HT-29 (cell line): Measurements from ENCODE around the gene EXOC7. TPM values are rescaled to one million over a fixed set of nuclear protein-coding genes. Genes with fewer than 3 reads are reported as not detected.

Experiments
- DNase-seq: peaks from one replicate; pipeline ENCODE4 v3.0.0-alpha.2; 2015; ENCODE audit warnings: low spot score
- small RNA-seq: library from RNA; depleted of rRNA; stranded (forward); fragments of <200 nt; gene quantifications from one replicate; pipeline ENCODE3, GENCODE V24; 2014
- total RNA-seq: library from RNA; depleted of rRNA; stranded (reverse); fragments of >200 nt; shearing (Covaris generic); gene quantifications from 2 replicates; pipeline ENCODE4 v1.2.3, GENCODE V29; 2014; rRNA removed

EXOC7 gene
- total RNA-seq, 1 experiment from 2014 or later: 99.4 TPM

DNA sequence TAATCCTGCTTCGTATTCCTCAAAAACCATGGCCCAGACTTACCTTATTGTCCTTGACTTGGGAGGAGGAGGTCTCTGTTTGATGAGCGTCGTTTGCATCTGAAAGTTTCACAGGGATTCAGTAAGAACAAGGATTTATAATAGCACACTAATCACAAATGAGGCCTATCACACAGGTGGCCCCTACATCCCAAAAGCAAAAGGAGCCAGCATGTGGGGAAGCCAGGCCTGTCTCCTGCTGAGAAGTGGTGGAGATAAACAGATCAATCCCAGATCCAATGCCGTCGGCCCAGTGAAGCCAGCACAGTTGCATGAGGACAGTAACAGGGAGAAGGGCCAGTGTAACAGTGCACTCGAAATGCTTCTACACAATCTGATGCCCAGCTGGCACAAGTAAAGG is 63.2 kb downstream of the EXOC7 start:
- DNase-seq: no peak

DNA sequence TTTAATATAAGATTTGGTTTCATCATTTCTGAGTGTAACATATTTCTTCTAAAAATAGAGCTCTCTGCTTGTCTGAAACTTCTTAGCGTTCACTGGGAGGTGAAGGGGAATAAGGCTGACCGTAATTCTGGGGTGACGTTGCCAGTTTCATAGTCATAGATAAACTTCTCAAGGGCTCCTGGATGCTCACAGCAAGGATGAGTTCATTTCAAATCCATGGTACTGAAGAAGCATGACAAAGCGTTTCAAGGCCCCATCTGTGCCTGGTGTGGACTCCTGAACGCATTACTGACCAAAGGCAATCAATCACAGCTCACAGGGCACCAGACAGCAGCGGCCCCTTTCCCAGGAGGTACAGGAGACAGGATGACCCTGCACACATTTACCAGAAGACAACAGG is 64.5 kb downstream of the EXOC7 start:
- DNase-seq: no peak

DNA sequence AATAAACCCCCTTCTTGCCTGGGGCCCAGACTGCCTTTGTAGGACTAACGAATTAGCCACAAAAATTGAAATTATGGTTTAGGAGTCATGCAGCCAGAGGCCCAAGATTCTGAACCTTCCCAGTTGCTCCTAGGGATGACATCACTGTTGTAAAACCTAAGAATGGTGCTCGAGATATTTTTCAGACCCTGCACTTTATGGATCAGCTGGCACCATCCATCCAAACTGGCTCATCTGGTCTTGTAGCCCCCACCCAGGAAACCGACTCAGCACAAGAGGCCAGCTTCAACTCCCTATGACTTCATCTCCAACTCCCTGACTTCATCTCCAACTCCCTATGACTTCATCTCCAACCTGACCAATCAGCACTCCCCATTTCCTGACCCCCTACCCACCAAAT is 65.5 kb downstream of the EXOC7 start:
- no peak for DNase-seq

DNA sequence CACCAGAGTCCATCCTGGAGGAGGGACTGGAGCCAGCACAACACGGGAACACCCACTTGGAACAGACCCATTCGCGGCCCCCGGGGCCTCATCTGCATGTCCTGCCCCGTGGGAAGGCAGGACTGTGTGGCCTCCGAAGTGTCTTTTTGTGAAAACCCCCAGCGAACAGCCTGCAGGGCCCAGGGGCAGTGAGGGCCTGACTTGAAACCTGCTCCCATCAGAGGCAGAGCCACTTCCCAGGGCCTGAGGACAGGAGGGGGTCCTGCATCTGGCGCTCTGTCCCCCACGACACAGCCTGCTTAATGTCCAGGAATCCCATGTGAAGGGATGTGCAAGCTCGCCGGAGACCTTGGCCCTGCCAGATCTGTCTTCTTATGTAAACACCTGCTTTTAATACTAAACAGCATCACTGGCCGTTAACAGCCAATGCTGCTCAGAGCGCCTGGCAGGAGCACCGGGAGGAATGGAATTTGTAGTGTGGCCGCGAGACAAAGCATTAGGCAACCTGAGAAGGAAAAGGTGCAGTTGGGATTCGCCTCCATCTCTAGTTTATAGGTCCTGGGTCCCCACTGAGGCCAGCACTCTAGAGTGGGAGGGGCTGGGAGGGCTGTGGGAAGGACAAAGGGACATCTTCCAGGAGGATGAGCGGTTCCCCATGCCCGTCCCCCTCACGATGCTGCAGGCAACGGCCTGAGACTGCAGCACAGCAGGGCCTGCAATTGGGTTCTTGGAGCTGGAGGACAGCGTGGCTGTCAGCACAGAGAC is 66.9 kb downstream of the EXOC7 start:
- no peak for DNase-seq

DNA sequence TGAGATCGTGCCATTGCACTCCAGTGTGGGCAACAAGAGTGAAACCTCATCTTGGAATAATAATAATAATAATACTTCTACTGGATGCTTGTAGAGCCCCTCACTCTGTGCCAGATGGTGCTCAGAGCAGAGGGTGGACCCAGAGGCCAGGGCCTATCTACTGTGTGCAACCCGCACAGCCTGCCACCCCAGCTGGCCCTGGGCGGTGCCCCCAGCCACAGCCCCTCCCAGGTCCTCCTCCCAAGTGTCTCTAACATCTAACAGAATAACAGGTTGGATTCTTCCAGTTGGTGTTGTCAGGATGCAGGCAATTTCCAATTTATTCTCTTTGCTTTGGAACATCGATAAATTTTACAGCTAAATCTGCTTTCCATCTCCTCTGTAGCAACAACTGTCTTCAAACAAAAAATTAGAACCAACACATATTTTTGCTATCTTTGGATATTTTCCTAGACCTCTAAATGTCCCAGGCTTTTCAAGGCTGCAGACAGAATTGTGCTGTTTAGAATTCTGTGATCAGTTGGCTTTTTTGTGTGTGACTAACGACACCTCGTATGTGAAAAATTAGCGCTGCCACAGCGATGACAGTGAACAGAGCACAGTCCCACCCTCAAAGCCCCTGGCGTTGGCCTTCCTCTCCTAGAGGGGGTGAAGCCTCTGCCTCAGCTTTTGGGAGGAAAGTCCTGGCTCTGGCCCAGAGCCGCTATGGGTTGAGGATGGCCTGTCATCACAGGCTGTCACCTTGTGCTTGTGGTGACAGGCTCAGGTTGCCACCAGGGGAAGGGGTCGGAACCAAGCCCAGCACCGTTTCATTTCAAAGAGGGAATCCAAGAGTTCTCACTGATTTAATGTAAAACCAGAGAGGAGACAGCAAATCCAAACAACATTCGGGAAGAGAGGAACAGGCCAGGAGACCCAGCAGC is 68.9 kb downstream of the EXOC7 start:
- DNase-seq: no peak

DNA sequence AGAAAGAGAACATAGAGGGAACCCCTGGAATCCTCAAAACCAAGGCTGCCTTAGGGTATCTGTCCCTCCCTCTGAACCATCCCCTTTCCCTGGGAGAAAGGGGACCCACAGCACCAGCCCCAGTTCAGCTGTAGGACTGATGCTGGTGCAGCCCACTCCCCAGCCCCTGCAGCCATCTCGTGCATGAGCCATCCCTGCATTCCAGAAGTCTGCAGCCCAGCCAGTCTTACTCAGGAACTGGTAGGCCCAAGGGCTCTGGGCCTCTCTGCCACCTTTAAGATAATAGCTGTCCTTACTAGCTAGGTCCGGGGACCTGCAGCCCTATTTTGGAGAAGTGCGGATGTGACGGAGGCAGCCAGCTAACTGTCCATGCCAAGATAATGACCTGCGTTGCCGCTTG is 70.4 kb downstream of the EXOC7 start:
- DNase-seq: no peak

DNA sequence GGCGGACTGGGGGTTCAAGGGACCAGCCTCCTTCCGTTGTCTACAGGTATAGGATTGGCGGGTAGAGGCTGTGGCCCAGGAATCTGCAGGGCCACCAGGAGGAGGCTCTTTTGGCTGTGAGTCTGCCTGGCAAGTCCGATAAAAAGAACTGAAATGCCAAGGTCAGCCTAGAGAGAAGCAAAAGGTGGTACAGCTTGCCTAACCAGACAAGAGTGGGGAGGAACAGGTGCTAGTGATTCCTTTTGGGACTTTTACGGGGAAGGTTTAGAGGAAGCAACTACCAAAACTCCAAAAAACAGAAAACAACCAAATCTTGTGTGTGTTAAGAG is 70.8 kb downstream of the EXOC7 start:
- DNase-seq: no peak

DNA sequence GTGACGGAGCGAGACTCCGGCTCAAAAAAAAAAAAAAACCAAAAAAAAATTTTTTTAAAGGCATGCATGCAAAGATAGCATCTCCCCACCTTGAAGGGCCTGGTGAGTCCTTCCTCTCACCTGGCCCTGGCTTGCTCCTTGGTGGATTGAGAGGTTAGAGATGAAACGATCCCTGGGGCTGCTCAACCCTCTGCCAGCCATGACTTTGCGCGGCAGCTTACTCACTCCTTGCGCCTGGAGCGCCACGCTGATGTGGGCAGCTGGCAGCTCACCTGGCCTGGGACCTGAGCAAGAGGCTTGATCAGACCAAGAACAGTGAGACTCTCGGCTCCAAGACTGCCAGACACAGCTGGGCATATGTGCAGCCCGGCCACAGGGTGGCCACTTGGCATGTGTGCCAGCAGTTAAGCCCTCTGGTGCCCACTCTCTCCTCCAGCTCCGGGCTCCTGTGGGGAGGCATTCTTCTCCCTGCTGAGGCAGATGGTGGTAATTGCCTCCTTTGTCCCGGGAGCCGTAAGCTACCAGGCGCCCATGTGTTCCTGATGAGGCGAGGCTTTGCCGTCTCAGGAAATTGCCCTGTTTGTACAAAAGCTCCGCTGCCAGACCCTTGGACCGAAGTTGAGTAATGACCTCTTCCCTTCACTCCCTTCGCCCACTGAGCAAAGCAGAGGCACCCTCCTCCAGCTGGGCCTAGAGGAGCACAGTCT is 71.4 kb downstream of the EXOC7 start:
- peak; percentile 57 for DNase-seq

Small RNA genes lying within 50 kb of the gene (small RNA-seq; reads per million reads assigned to genes)
- gene MIR6868: not detected

Other genes starting within 250 kb of the EXOC7 start
- gene WBP2, start 248.5 kb downstream of the EXOC7 start, total RNA-seq: 26.8 and 30.9 TPM in 2 replicates
- 65.7 and 69.5 TPM in 2 replicates for gene TRIM47, start 225.2 kb downstream of the EXOC7 start, total RNA-seq
- gene TRIM65, start 206.8 kb downstream of the EXOC7 start, total RNA-seq: 20.2 and 29.2 TPM in 2 replicates
- 85.7 and 92.3 TPM in 2 replicates for gene MRPL38, start 198.9 kb downstream of the EXOC7 start, total RNA-seq
- gene FBF1, start 162.7 kb downstream of the EXOC7 start, total RNA-seq: 7.4 and 13.1 TPM in 2 replicates
- 32.1 and 46.5 TPM in 2 replicates for gene ACOX1, start 124.6 kb downstream of the EXOC7 start, total RNA-seq
- 48.6 and 56.2 TPM in 2 replicates for gene TEN1, start 124.5 kb downstream of the EXOC7 start, total RNA-seq
- 9.5 and 11.5 TPM in 2 replicates for gene CDK3, start 102.9 kb downstream of the EXOC7 start, total RNA-seq
- 40.1 and 42.1 TPM in 2 replicates for gene EVPL, start 76.5 kb downstream of the EXOC7 start, total RNA-seq
- gene SRP68, start 31.3 kb downstream of the EXOC7 start, total RNA-seq: 21.3 and 23.9 TPM in 2 replicates
- gene GALR2, start 29.0 kb downstream of the EXOC7 start, total RNA-seq: 1.1 and 2.1 TPM in 2 replicates
- gene ZACN, start 24.6 kb downstream of the EXOC7 start, total RNA-seq: not detected in 2 replicates
- 2.0 and 3.4 TPM in 2 replicates for gene FOXJ1, start 37.5 kb upstream of the EXOC7 start, total RNA-seq
- 1.3 and 3.9 TPM in 2 replicates for gene RNF157, start 136.7 kb upstream of the EXOC7 start, total RNA-seq
- 63.7 and 72.5 TPM in 2 replicates for gene UBALD2, start 161.6 kb upstream of the EXOC7 start, total RNA-seq
- gene QRICH2, start 204.5 kb upstream of the EXOC7 start, total RNA-seq: 0.05 and 0.18 TPM in 2 replicates